Measurements from ENCODE around the gene TAF4. TPM values are rescaled to one million over a fixed set of nuclear protein-coding genes. Genes with fewer than 3 reads are reported as not detected.

The TAF4 gene
- total RNA-seq, 4 donors from 2014 or later = 13.9 to 22.0 (median 18.6) TPM

DNA sequence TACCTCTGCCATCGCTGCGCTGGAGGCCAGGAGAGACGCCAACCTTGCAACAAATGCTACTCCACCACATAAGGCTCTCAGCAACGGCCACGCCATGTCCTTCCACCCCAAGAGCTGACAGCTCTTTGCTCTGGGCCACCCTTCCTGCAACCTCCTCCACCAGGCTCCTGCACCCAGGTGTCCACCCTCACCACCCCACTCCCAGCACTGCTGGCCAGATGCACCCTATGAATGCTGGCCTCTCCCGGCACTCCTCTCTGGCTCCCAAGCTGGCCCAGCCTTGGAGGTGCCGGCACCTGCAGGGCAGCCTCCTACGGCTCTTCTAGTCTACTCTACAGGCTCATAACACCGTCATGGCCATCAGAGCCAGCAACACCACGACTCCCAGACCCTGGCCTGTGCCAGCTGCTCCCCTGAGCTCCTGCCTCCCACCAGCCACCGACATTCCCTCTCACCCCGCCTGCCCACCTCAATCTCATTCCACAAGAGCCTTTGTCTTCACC lies 11.2 kb downstream of the TAF4 start:
- intact Hi-C loops (cut with DNase I) = no loop called here
- Histone ChIP-seq H3K27me3 (no peaks in the 10 kb centered on the region), H3K9me3 (no peaks in the 10 kb centered on the region), H3K4me3 (replicated peaks in 1 of 3) (no peak overlapping the region), H3K36me3 (no peaks in the 10 kb centered on the region), H3K4me1 (no peaks in the 10 kb centered on the region), H3K27ac (no peak overlapping the region)
- TF ChIP-seq POLR2A (IDR thresholded peaks at IDR 0.05) = no peak
- TF ChIP-seq, protein P1, sequence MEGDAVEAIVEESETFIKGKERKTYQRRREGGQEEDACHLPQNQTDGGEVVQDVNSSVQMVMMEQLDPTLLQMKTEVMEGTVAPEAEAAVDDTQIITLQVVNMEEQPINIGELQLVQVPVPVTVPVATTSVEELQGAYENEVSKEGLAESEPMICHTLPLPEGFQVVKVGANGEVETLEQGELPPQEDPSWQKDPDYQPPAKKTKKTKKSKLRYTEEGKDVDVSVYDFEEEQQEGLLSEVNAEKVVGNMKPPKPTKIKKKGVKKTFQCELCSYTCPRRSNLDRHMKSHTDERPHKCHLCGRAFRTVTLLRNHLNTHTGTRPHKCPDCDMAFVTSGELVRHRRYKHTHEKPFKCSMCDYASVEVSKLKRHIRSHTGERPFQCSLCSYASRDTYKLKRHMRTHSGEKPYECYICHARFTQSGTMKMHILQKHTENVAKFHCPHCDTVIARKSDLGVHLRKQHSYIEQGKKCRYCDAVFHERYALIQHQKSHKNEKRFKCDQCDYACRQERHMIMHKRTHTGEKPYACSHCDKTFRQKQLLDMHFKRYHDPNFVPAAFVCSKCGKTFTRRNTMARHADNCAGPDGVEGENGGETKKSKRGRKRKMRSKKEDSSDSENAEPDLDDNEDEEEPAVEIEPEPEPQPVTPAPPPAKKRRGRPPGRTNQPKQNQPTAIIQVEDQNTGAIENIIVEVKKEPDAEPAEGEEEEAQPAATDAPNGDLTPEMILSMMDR (IDR thresholded peaks at IDR 0.05) = no peak
- no peak for DNase-seq
- WGBS, 2 donors = 96 to 98% methylated on average over 12 of the region's 12 CpGs

DNA sequence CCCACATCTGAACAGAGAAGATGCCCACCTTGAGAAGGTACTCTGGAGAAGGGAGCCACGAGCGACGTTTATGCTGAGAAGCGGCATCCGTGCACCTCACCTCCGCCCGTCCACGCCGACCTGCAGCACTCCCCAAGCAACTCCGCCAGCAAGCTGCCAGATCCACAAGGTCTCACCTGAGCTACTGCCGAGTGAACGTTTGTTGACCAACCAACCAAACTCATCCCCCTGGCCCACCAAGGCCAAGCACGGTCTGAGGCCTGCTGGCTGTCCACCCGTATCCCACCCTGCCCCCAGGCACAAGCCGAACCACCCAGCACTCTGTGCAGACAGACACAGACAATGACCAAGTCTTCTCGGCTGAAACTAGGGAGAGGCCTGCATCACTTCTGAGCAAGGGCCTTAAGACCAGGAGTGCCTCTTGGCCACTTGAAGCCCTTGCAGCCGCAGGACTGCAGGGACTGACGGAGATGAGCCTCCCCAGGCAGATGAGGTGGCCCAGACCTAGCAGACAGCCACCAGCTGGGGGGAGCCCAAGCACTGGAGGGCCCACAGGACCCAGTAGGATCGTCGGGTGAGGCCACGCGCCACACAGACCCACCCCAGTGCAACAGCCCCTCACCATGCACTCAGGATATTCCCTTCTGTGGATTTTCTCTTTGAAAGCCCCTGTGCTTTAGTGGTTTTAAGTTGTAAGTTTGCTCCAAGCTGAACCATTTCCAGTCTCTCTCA lies 12.1 kb downstream of the TAF4 start:
- TF ChIP-seq POLR2A (IDR thresholded peaks at IDR 0.05) = no peak
- TF ChIP-seq, protein P1 (IDR thresholded peaks at IDR 0.05) = no peak
- Histone ChIP-seq H3K4me1 (no peaks in the 10 kb centered on the region), H3K27me3 (no peaks in the 10 kb centered on the region), H3K9me3 (no peaks in the 10 kb centered on the region), H3K27ac (no peak overlapping the region), H3K4me3 (replicated peaks in 1 of 3) (no peak overlapping the region), H3K36me3 (no peaks in the 10 kb centered on the region)
- intact Hi-C loops (cut with DNase I) = no loop called here
- no peak for DNase-seq
- WGBS, 2 donors = 95 to 96% methylated on average over 17 to 21 of the region's 22 CpGs

DNA sequence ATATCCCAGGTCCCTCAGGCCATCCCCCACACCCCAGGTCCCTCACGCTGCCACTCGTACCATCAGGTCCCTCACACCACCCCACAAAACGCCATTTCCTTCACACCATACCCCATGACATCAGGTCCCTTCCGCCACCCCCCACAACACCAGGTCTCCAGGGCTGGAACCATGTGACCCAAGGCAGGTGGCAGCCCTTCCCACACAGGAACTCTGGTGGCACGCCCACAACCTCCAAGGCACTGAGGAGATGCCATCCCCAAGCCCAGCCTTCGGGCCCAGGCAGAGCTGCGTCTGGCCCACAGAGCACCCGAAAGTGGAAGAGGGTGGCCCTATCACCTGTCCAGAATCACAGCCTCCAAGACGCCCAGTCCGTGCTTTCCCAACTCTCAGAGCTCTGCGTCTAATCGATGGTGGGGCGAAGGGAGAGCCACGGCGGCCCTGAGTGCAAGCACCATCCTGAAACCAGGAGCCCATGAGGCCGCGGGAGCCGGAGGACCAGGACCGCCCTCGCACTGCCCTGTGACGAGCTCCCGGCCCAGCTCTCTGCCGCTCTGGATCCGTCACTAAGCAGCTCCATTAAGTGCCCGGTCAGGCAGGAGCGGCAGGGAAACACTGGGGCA lies 12.7 kb downstream of the TAF4 start:
- TF ChIP-seq POLR2A (IDR thresholded peaks at IDR 0.05) = no peak
- TF ChIP-seq, protein P1 (IDR thresholded peaks at IDR 0.05) = no peak
- no peaks in the 10 kb centered on the region for H3K27me3 ChIP-seq
- H3K4me1 ChIP-seq = no peaks in the 10 kb centered on the region
- intact Hi-C loops (cut with DNase I) = no loop called here
- H3K27ac ChIP-seq = no peak overlapping the region
- WGBS, 2 donors = 90% methylated on average over 10 to 25 of the region's 26 CpGs
- no peak overlapping the region for H3K4me3 ChIP-seq (replicated peaks in 1 of 3)
- no peak for DNase-seq
- no peaks in the 10 kb centered on the region for H3K36me3 ChIP-seq
- no peaks in the 10 kb centered on the region for H3K9me3 ChIP-seq

DNA sequence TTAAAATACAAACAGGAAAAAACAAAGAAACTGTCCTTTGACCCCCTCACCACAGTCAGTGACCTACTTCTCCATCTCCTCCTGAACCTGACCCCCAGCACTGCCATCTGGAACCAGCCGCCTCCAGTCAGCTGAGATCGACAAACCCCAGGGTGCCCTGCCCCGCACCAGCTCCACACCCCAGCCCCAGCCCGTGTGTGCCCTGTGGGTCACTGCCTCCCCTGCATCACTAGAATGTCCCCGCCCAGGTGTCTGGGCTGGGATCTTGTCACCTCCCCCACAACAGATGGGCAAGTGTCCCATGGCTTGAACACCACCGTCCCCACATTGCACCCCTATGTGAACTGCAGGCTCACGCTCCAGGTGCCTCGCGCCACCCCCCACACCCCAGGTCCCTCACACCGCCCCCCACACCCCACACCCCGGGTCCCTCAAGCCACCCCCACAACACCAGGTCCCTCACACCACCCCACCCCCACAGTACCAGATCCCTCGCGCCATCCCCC lies 13.3 kb downstream of the TAF4 start:
- 93 to 97% methylated on average over 13 of the region's 13 CpGs for WGBS, 2 donors

More for the DNA sequence above, 13.3 kb downstream of the TAF4 start:
- no peaks in the 10 kb centered on the region for H3K9me3 ChIP-seq
- no peak for DNase-seq
- no peak overlapping the region for H3K27ac ChIP-seq
- TF ChIP-seq, protein P1 (IDR thresholded peaks at IDR 0.05) = no peak
- TF ChIP-seq POLR2A (IDR thresholded peaks at IDR 0.05) = no peak
- intact Hi-C loops (cut with DNase I) = no loop called here
- no peak overlapping the region for H3K4me3 ChIP-seq (replicated peaks in 1 of 3)
- no peaks in the 10 kb centered on the region for H3K27me3 ChIP-seq
- H3K36me3 ChIP-seq = no peaks in the 10 kb centered on the region
- no peaks in the 10 kb centered on the region for H3K4me1 ChIP-seq

Measured in thyroid gland (tissue), 4 donors.